GM23248 (cell line): ENCODE data around the gene MIGA1.

Experiments
- EZH2 ChIP-seq: fragments of 200-600 bp; sonication (generic); IDR thresholded peaks from 2 replicates; pipeline ENCODE4 v1.6.1; 2018; ENCODE audit warnings: antibody characterized with exemption, mild to moderate bottlenecking; ENCODE audit not compliant: insufficient read depth, poor library complexity, severe bottlenecking
- EZH2phosphoT487 ChIP-seq: fragments of 200-600 bp; sonication (generic); IDR thresholded peaks from 2 replicates; pipeline ENCODE4 v1.6.1; 2018; ENCODE audit warnings: antibody characterized with exemption, moderate library complexity, mild to moderate bottlenecking, low read depth; ENCODE audit not compliant: insufficient read depth

DNA sequence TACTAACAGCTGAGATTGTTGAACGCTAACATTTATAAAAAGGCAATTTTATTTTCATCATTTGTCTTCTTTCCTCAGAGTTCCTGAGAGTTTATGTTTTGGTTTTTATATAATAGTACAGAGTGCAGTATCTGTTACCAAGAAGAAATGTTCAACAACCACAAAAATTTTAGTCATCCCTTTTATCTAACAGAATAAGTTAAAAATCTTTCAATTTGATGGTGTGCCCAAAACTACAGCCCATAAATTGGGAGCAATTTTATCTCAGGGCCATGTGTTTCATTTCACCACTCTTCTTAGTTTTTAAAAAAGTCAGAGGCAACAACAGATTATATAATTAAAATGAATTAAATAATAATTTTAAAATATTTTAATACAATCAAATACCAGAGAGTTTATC lies 146.1 kb downstream of the MIGA1 start:
- no peak for TF ChIP-seq EZH2
- no peak for TF ChIP-seq EZH2phosphoT487
